GM12801 (cell line): Measurements from ENCODE around the gene PSMG3.

Experiments
- TF ChIP-seq, protein P1 (sequence below): IDR thresholded peaks from one replicate; pipeline ENCODE4 v1.5.1; 2011; ENCODE audit warnings: control low read depth; ENCODE audit not compliant: insufficient read length; ENCODE audit errors: extremely low read depth

Gene PSMG3

DNA sequence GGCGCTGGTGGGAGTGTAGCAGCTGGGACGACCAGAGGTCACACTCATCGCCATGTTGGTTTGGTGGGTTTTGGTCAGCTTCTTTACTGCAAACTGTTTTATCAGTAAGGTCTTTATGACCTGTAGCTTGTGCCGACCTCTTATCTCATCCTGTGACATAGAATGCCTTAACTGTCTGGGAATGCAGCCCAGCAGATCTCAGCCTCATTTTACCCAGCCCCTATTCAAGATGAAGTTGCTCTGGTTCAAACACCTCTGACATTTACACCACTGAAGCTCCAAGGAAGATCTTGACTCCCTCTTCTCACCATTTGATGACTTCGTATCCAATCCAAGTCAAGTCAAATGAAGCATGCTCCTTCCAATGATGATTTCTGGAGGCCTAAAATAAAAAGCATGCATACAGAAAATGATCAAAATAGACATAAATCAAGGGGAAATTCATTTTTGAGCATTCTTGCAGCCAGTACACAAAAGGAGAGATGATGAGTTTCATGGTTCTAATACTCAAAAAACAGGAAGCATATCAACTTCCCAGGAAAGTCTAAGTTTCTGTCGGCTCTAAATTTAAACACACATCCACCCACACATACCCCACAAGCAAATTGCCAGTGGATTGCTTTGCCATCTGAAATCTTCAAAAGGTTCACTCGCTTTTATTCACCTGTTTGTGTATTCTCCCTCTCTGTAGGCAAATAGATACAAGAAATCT, 2.4 kb upstream of the PSMG3 start:
- TF ChIP-seq, protein P1, sequence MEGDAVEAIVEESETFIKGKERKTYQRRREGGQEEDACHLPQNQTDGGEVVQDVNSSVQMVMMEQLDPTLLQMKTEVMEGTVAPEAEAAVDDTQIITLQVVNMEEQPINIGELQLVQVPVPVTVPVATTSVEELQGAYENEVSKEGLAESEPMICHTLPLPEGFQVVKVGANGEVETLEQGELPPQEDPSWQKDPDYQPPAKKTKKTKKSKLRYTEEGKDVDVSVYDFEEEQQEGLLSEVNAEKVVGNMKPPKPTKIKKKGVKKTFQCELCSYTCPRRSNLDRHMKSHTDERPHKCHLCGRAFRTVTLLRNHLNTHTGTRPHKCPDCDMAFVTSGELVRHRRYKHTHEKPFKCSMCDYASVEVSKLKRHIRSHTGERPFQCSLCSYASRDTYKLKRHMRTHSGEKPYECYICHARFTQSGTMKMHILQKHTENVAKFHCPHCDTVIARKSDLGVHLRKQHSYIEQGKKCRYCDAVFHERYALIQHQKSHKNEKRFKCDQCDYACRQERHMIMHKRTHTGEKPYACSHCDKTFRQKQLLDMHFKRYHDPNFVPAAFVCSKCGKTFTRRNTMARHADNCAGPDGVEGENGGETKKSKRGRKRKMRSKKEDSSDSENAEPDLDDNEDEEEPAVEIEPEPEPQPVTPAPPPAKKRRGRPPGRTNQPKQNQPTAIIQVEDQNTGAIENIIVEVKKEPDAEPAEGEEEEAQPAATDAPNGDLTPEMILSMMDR = no peak

DNA sequence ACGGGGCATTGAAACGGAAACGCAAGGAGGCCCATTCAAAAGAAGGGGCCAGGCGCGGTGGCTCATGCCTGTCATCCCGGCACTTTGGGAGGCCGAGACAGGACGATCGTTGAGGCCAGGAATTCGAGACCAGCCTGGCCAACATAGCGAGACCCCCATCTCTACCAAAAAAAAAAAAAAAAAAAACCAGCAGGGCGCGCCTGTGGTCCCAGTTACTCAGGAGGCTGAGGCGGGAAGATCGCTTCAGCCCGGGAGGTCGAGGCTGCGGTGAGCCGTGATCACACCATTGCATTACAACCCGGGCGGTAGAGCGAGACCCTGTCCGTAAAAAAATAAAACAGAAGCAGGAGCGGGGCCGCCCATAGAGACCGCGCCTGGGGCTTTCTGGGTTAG, 396 bp downstream of the PSMG3 start:
- TF ChIP-seq, protein P1 = no peak

DNA sequence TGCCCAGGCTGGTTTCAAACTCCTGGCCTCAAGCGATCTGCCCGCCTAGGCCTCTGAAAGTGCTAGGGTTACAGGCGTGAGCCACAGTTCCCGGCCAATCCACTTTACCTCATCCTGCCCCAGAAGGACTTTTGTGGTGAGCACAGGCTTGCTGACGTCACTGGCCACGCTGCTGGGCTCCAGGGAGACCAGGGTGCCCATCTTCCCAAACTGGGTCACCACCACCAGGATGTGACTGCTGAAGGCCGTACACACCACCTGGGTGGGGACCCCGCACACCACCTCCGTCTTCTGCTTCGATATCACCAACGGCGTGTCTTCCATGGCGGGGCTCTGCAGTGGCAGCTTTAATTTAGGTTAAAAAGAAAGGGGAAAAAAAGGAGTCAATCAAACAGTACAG, 816 bp downstream of the PSMG3 start:
- TF ChIP-seq, protein P1 = no peak

DNA sequence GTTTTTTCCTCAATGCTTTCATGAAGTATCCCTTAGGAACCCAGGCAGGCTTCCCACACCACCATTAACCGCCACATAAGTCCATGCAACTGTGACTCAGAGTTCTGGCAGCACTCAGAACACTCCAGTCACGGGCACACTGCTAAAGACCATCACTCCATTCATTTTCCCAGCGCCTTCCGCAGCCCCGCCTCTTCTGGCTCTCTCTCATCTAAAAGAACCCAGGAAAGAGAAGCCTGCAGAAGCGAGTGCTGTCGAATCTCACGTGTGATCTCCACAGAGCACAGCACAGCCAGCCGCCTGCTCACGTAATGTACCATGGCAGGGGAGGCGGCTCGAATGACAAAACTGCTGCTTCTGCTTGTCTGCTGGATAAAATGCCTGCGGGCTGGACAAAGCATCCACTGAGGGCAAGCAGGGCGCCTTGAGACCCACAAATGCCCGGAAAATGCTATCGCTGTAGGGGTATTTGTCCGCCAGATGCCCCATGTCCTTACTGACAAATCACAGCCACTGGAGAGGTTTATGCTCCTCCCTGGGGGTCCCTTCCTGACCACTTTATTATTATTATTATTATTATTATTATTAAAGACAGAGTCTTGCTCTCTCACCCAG, 1.8 kb downstream of the PSMG3 start:
- TF ChIP-seq, protein P1 = no peak

DNA sequence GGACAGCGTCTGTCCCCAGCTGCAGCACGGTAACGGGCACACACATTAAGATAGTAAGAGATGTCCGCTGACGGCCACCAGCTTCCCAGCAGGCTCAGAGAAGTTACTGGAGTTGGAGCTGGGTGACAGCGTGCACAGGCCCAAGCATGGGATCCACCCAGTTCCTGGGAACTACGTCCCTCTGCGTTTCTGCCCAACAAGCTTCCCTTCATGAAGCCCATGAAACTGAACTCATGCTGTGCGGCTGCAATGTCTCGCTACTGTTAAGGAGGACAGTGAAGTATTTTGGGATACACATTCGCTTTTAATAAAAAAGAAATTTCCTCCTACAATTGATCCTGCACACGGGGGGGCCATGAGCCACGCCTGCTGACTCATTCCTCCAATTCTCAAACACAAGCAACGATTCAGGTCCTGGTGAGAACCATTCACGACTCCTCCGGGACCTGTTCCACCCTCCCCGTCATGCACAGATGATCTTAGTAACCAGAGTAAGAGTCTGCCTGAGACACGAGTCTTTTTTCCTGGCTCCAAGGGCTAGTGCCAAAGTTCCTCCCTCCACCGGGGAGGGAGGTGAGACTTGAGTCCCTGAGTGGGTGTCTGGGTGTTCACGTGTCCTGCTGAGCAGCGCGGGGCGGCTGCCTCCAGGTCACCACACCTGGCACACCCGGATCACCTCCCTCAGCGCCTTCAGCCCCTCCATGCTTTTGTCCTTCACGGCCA, 2.6 kb downstream of the PSMG3 start:
- TF ChIP-seq, protein P1 = no peak

DNA sequence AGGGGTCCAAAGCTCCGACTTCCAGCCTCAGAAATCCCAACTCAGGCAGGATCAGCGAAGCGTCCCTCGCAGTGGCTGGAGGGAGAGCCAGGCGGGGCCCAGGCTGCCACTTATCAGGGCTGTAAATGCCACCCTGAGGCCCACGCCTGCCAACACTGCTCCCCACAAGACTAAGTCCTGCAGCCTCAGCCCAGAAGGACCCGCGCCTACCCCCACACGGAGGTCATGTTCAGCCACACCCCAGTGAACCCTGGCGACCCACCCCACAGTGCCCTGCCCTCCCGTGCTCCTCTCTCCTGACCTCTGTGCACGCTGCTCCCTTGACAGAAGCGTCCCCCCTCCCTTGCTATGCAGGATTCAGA, 3.2 kb downstream of the PSMG3 start:
- TF ChIP-seq, protein P1 = no peak

DNA sequence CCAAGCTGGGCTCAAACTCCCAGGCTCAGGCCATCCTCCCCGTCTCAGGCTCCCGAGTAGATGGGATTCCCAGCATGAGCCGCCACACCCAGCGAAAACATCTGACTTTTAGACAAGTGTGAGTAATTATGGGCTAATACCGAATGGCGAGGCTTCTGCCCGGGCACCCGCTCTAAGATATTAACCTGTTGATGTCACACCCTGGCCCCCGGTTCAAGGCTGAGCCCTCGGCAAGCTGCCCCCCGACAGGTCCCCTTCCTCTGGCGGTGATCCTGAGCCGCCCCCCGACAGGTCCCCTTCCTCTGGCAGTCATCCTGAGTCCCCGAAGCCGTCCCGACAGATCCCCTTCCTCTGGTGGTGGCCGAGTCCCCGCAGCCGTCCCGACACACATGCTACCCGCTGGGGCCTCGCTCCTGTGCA, 5.2 kb downstream of the PSMG3 start:
- TF ChIP-seq, protein P1 = no peak
